ENCODE measurements around the gene NEK9. TPM values are rescaled to one million over a fixed set of nuclear protein-coding genes. Genes with fewer than 3 reads are reported as not detected.

NEK9 gene
- total and polyA plus RNA-seq, 2 donors (not counting 1 experiment from before 2014, with no cell fraction given), result 35.1 to 110 TPM

DNA sequence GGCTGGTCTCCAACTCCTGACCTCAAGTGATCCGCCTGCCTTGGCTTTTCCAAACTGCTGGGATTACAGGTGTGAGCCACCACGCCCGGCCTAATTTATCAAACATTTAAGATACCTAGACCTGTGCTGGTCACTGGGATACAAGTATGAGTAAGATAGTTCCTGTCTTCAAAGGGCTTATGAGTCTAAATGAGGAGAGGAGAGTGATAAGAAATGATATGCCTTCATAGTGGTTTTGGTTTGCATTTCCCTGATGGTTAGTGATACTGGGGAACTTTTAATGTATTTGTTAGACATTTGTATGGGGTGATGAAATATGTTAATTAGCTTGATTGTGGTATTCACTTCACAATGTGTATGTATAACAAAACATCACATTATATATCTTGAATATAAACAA is 28.3 kb upstream of the NEK9 start:
- Histone ChIP-seq H3K79me2 (ENCODE audit: control insufficient read depth, insufficient read depth, low read length) (peaks cover 90% of the 10 kb centered on the region), H3K9ac (ENCODE audit: low read length) (no peak overlapping the region), H3K27ac (ENCODE audit: low read length in 2 of 2) (no peak overlapping the region), H3K9me3 (ENCODE audit: control extremely low read depth in 1 of 3, control insufficient read depth in 2 of 3, insufficient read depth in 1 of 3, low read length in 2 of 3) (no peaks in the 10 kb centered on the region), H3K4me2 (replicated peaks; ENCODE audit: low read depth, low read length, poor library complexity, severe bottlenecking) (no peak overlapping the region), H3K36me3 (replicated peaks in 1 of 2; ENCODE audit: control extremely low read depth in 1 of 2, control insufficient read depth in 1 of 2, extremely low read depth in 1 of 2, insufficient read depth in 2 of 2, low read length in 1 of 2) (peaks cover 5 to 13% of the 10 kb centered on the region in 2 experiments), H3K4me1 (ENCODE audit: control insufficient read depth in 2 of 2, insufficient read depth in 2 of 2, low read length in 2 of 2) (peaks cover 0 to 5% of the 10 kb centered on the region in 2 donors), H3K27me3 (replicated peaks in 1 of 4; ENCODE audit: control extremely low read depth in 1 of 4, control insufficient read depth in 3 of 4, insufficient read depth in 4 of 4, low read length in 3 of 4) (no peaks in the 10 kb centered on the region), H4K20me1 (ENCODE audit: control insufficient read depth, insufficient read depth, low read length, poor library complexity, severe bottlenecking) (peaks cover 48% of the 10 kb centered on the region), H2AFZ (ENCODE audit: insufficient read depth, low read depth, low read length, poor library complexity, severe bottlenecking) (no peak overlapping the region), H3K4me3 (ENCODE audit: control extremely low read depth in 1 of 5, extremely low read depth in 1 of 5, insufficient read depth in 1 of 5, low read depth in 2 of 5, low read length in 4 of 5) (no peak overlapping the region)
- TF ChIP-seq CTCF (IDR thresholded peaks at IDR 0.05) (no peak), EZH2 (IDR thresholded peaks at IDR 0.05; ENCODE audit: borderline replicate concordance, insufficient read depth, low read depth, low read length, poor library complexity, severe bottlenecking) (no peak)
- CTCF ChIA-PET, result no interaction called here
- DNase-seq (no peak), ATAC-seq (ENCODE audit: low read depth) (no peak)
- Mint-ChIP-seq H3K27me3 (no peaks in the 10 kb centered on the region), H3K4me3 (no peak overlapping the region), H3K9me3 (ENCODE audit: insufficient read depth) (no peaks in the 10 kb centered on the region), H3K4me1 (peaks cover 20% of the 10 kb centered on the region), H3K27ac (no peak overlapping the region)
- WGBS (ENCODE audit: insufficient coverage), result no CpG with 5 or more reads among the region's 3 CpGs
- POLR2A ChIA-PET, result no interaction called here
- intact Hi-C loops (cut with micrococcal nuclease), result no loop called here

- peaks cover 10 to 24% of the 10 kb centered on the region in 2 experiments for H3K36me3 ChIP-seq (replicated peaks in 1 of 2; ENCODE audit: control extremely low read depth in 1 of 2, control insufficient read depth in 1 of 2, extremely low read depth in 1 of 2, insufficient read depth in 2 of 2, low read length in 1 of 2)
- no peaks in the 10 kb centered on the region for H3K9me3 ChIP-seq (ENCODE audit: control extremely low read depth in 1 of 3, control insufficient read depth in 2 of 3, insufficient read depth in 1 of 3, low read length in 2 of 3)
- H3K4me1 Mint-ChIP-seq, result peaks cover 10% of the 10 kb centered on the region
- H3K27me3 Mint-ChIP-seq, result no peaks in the 10 kb centered on the region
- DNase-seq (no peak), ATAC-seq (ENCODE audit: low read depth) (no peak)
- no peak overlapping the region for H3K4me2 ChIP-seq (replicated peaks; ENCODE audit: low read depth, low read length, poor library complexity, severe bottlenecking)
- H3K9ac ChIP-seq (ENCODE audit: low read length), result no peak overlapping the region
- H4K20me1 ChIP-seq (ENCODE audit: control insufficient read depth, insufficient read depth, low read length, poor library complexity, severe bottlenecking), result peaks cover 56% of the 10 kb centered on the region
- no peak overlapping the region for H3K27ac Mint-ChIP-seq
- intact Hi-C loops (cut with micrococcal nuclease), result no loop called here
- H3K27me3 ChIP-seq (replicated peaks in 1 of 4; ENCODE audit: control extremely low read depth in 1 of 4, control insufficient read depth in 3 of 4, insufficient read depth in 4 of 4, low read length in 3 of 4), result no peaks in the 10 kb centered on the region
- H3K4me3 Mint-ChIP-seq, result no peak overlapping the region
- no CpG with 5 or more reads among the region's 1 CpG for WGBS (ENCODE audit: insufficient coverage)
- H3K79me2 ChIP-seq (ENCODE audit: control insufficient read depth, insufficient read depth, low read length), result peaks cover 87% of the 10 kb centered on the region
- H3K9me3 Mint-ChIP-seq (ENCODE audit: insufficient read depth), result no peaks in the 10 kb centered on the region
- no peaks in the 10 kb centered on the region for H3K4me1 ChIP-seq (ENCODE audit: control insufficient read depth in 2 of 2, insufficient read depth in 2 of 2, low read length in 2 of 2)
- CTCF ChIA-PET, result interaction anchor here (1.5 kb wide), 1 partner anchor 21 kb away, joined by 7 read pairs; no protein-coding TSS in a partner anchor
- no peak overlapping the region for H2AFZ ChIP-seq (ENCODE audit: insufficient read depth, low read depth, low read length, poor library complexity, severe bottlenecking)
- TF ChIP-seq CTCF (IDR thresholded peaks at IDR 0.05) (no peak), EZH2 (IDR thresholded peaks at IDR 0.05; ENCODE audit: borderline replicate concordance, insufficient read depth, low read depth, low read length, poor library complexity, severe bottlenecking) (no peak)
- no peak overlapping the region for H3K27ac ChIP-seq (ENCODE audit: low read length in 2 of 2)
- POLR2A ChIA-PET, result interaction anchor here (0.5 to 0.6 kb wide), 2 partner anchors 22 to 143 kb away, joined by 3 to 6 read pairs; no protein-coding TSS in a partner anchor
- no peak overlapping the region for H3K4me3 ChIP-seq (ENCODE audit: control extremely low read depth in 1 of 5, extremely low read depth in 1 of 5, insufficient read depth in 1 of 5, low read depth in 2 of 5, low read length in 4 of 5)
These were observed 26.4 kb upstream of the NEK9 start for GRCh38 chr14:75153295-75153694.

All from B cell (primary cell).